Natural killer cell (primary cell): ENCODE measurements around the gene MIDN. TPM values are rescaled to one million over a fixed set of nuclear protein-coding genes. Genes with fewer than 3 reads are reported as not detected.

Source experiments
- ATAC-seq, 3 donors: fragments of 150-1000 bp in 2 of 3; fragments of 200-7000 bp in 1 of 3; cut with Tn5 transposase; 1 replicate in 1 of 3; 2 replicates in 2 of 3; pipeline ENCODE4 v1.10.0; 2021; ENCODE audit warnings: mild to moderate bottlenecking in 2 of 3, moderate library complexity in 2 of 3
- DNase-seq, 2 donors: peaks; one replicate each; pipeline versions ENCODE4 v3.0.0 to v3.0.0-alpha.2; 2013 to 2021; ENCODE audit warnings: mixed read lengths in 1 of 2
- H3K27ac ChIP-seq: one replicate; pipeline ENCODE4 v1.5.1; 2013; ENCODE audit warnings: mild to moderate bottlenecking, low read length
- H3K27me3 ChIP-seq: one replicate; pipeline ENCODE4 v1.6.1; 2013; ENCODE audit warnings: low read length; ENCODE audit not compliant: control insufficient read depth, insufficient read depth
- H3K36me3 ChIP-seq: one replicate; pipeline ENCODE4 v1.6.1; 2013; ENCODE audit warnings: low read length; ENCODE audit not compliant: control insufficient read depth, insufficient read depth
- H3K4me1 ChIP-seq: one replicate; pipeline ENCODE4 v1.6.1; 2013; ENCODE audit warnings: low read length; ENCODE audit not compliant: control insufficient read depth, insufficient read depth
- H3K4me3 ChIP-seq: one replicate; pipeline ENCODE4 v1.5.1; 2013; ENCODE audit warnings: low read length
- H3K9me3 ChIP-seq: one replicate; pipeline ENCODE4 v1.6.1; 2013; ENCODE audit warnings: low read length; ENCODE audit not compliant: control insufficient read depth, insufficient read depth
- H3K27ac Mint-ChIP-seq, 2 donors: one replicate each; pipeline ENCODE4 v1.8.0; 2022; ENCODE audit warnings: mild to moderate bottlenecking in 2 of 2, mixed read lengths in 2 of 2, moderate library complexity in 1 of 2
- H3K27me3 Mint-ChIP-seq, 2 donors: one replicate each; pipeline ENCODE4 v1.8.0; 2022; ENCODE audit warnings: low read depth in 2 of 2, mixed read lengths in 2 of 2
- H3K36me3 Mint-ChIP-seq: one replicate; pipeline ENCODE4 v1.8.0; 2022; ENCODE audit warnings: mixed read lengths
- H3K4me1 Mint-ChIP-seq, 2 donors: one replicate each; pipeline ENCODE4 v1.8.0; 2022; ENCODE audit warnings: mixed read lengths in 2 of 2
- H3K4me3 Mint-ChIP-seq: one replicate; pipeline ENCODE4 v1.8.0; 2022; ENCODE audit warnings: mild to moderate bottlenecking, moderate library complexity, mixed read lengths
- H3K9me3 Mint-ChIP-seq, 2 donors: one replicate each; pipeline ENCODE4 v1.8.0; 2022; ENCODE audit warnings: mixed read lengths in 2 of 2
- WGBS: methylation state at CpG from one replicate; pipeline ENCODE4 v1.1.7; 2013; ENCODE audit warnings: missing lambda C conversion rate; ENCODE audit not compliant: insufficient coverage; 5-methylcytosine and 5-hydroxymethylcytosine counted together
- intact Hi-C: fragments of 100-400 bp; cut with micrococcal nuclease; formaldehyde crosslinking; loops from one replicate; pipeline ENCODE4 v1.14.2; 2022
- total RNA-seq, 4 donors: library from RNA; stranded (reverse); fragments of 120-200 nt in 1 of 4; gene quantifications; one replicate each; pipeline versions ENCODE4 v1.2.3 to v1.2.4, GENCODE V29; 2013 to 2022
- TF ChIP-seq, protein P1 (sequence below): fragments of 200-600 bp; IDR thresholded peaks from one replicate; pipeline ENCODE4 v1.8.0; 2022; ENCODE audit warnings: antibody characterized with exemption

Gene MIDN
- total RNA-seq, 3 donors from 2014 or later (not counting 1 experiment from before 2014, with no cell fraction given), result 296 to 367 (median 314) TPM

DNA sequence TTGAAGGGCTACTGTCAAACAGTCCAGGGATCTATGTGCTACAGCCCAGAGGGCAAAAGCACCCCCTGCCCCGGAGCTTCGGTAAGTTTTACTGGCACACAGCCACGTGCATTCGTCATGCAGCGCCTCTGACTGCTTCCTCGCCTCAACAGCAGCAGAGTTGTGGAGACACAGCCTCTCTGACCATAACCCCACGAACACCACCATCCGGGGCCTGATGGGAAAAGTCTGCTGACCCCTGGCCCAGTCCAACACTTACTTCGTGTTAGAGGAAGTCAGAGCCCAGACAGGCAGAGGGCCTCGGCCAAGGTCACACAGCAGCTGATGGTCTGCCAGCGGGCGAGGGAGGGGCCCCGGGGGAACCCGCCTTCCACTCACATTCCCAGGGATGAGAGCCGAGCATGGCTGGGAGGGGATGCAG, 15.7 kb upstream of the MIDN start:
- Histone ChIP-seq H3K9me3 (no peaks in the 10 kb centered on the region), H3K4me1 (peaks cover 5% of the 10 kb centered on the region), H3K27ac (no peak overlapping the region), H3K36me3 (peaks cover 3% of the 10 kb centered on the region), H3K4me3 (no peak overlapping the region), H3K27me3 (peaks cover 8% of the 10 kb centered on the region)
- Mint-ChIP-seq H3K4me1 (no peaks in the 10 kb centered on the region), H3K36me3 (no peaks in the 10 kb centered on the region), H3K27ac (no peak overlapping the region), H3K4me3 (no peak overlapping the region), H3K9me3 (no peaks in the 10 kb centered on the region), H3K27me3 (peaks cover 0 to 3% of the 10 kb centered on the region in 2 donors)
- 56% methylated on average over 15 of the region's 15 CpGs for WGBS
- ATAC-seq, result no peak
- intact Hi-C loops, result no loop called here
- DNase-seq, result no peak
- TF ChIP-seq, protein P1, sequence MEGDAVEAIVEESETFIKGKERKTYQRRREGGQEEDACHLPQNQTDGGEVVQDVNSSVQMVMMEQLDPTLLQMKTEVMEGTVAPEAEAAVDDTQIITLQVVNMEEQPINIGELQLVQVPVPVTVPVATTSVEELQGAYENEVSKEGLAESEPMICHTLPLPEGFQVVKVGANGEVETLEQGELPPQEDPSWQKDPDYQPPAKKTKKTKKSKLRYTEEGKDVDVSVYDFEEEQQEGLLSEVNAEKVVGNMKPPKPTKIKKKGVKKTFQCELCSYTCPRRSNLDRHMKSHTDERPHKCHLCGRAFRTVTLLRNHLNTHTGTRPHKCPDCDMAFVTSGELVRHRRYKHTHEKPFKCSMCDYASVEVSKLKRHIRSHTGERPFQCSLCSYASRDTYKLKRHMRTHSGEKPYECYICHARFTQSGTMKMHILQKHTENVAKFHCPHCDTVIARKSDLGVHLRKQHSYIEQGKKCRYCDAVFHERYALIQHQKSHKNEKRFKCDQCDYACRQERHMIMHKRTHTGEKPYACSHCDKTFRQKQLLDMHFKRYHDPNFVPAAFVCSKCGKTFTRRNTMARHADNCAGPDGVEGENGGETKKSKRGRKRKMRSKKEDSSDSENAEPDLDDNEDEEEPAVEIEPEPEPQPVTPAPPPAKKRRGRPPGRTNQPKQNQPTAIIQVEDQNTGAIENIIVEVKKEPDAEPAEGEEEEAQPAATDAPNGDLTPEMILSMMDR, result no peak

DNA sequence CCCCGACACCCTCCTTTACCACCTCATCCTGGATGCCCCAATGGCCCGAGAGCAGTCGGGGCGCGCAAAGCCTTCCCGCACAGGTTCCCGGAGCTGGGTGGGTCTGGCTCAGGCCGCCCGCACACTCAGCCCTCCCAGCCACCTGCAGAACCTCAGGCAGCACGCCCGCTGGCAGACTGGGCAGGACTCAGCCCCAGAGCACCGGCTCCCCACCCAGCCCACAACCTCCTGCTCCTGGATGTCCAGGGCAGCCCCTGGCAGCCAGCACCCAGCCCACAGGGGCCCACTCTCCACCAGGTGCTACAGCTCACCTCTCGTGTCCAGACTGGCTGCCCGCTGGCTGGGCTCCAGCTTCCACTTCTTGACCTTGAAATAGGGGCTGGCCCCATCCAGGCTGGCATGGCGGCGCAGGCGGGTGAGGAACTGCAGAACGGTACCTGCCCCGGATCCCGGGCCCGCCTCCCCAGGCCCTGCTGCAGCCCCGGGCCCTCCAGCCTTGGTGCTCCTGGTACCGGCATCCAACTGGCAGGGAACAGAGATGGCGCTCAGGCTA, 15.2 kb upstream of the MIDN start:
- WGBS, result 91% methylated on average over 24 of the region's 24 CpGs
- intact Hi-C loops, result no loop called here
- Histone ChIP-seq H3K36me3 (peaks cover under 1% of the 10 kb centered on the region), H3K9me3 (no peaks in the 10 kb centered on the region), H3K4me1 (peaks cover 8% of the 10 kb centered on the region), H3K4me3 (no peak overlapping the region), H3K27ac (no peak overlapping the region), H3K27me3 (peaks cover 10% of the 10 kb centered on the region)
- peaks cover under 1 to 4% of the 10 kb centered on the region in 2 donors for H3K27me3 Mint-ChIP-seq
- H3K9me3 Mint-ChIP-seq, result no peaks in the 10 kb centered on the region
- TF ChIP-seq, protein P1, result no peak
- H3K27ac Mint-ChIP-seq, result no peak overlapping the region
- peaks cover 1% of the 10 kb centered on the region in 2 donors for H3K4me1 Mint-ChIP-seq
- H3K36me3 Mint-ChIP-seq, result no peaks in the 10 kb centered on the region
- no peak for DNase-seq
- ATAC-seq, result no peak
- no peak overlapping the region for H3K4me3 Mint-ChIP-seq

DNA sequence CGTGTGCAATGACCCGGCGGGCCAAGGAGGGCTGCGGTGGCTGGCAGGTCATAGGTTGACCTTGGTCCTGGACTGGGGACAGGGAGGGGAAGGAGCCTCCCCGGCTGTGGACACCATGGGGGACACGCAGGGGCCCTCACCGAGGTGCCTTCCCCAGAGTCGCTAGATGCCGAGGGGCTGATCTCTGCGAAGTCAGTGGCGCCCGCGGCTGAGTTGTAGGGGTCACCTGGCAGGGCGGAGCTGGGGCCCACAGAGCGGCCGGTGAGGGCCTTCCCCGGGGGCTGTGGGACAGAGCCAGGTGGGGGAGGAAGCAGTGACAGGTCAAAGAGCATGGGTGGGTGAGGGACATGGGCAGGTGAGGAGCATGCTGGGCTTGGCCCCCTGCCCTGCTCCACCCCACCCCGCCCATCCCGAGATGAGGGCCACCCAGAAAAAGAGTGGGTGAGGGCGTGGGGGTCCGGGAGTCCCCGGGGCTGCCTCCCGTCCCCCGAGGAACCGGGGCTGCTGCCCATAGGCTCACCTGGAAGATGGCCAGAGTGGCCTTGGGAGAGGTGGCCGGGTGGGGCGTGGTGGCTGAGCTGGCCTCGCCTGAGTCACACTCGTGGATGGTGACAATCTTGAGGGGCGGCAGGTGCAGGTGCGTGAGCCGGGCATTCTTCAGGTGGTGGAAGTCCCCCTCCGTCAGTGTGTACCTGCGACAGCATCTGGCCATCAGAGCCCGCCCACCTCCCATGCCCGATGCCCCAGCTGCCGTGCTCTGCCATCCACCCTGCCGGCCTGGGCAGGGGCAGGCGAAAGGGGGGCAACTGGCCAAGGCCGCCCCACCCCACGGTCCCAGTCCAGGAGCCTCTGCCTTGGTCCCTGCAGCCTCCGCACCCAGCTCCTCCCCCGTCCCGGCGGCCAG, 14.1 kb upstream of the MIDN start:
- Mint-ChIP-seq H3K4me3 (no peak overlapping the region), H3K27ac (no peak overlapping the region), H3K4me1 (peaks cover 10 to 12% of the 10 kb centered on the region in 2 donors), H3K27me3 (peaks cover 10 to 11% of the 10 kb centered on the region in 2 donors), H3K36me3 (no peaks in the 10 kb centered on the region), H3K9me3 (no peaks in the 10 kb centered on the region)
- Histone ChIP-seq H3K9me3 (no peaks in the 10 kb centered on the region), H3K4me1 (peaks cover 16% of the 10 kb centered on the region), H3K27ac (no peak overlapping the region), H3K4me3 (no peak overlapping the region), H3K27me3 (peaks cover 15% of the 10 kb centered on the region), H3K36me3 (no peaks in the 10 kb centered on the region)
- intact Hi-C loops, result no loop called here
- no peak for ATAC-seq
- no peak for DNase-seq
- TF ChIP-seq, protein P1, result no peak
- 94% methylated on average over 45 of the region's 45 CpGs for WGBS
